ENCODE measurements around the gene HSD17B4. TPM values are rescaled to one million over a fixed set of nuclear protein-coding genes. Genes with fewer than 3 reads are reported as not detected.

HSD17B4 gene
- total RNA-seq, 1 experiment from 2014 or later: 142 TPM

DNA sequence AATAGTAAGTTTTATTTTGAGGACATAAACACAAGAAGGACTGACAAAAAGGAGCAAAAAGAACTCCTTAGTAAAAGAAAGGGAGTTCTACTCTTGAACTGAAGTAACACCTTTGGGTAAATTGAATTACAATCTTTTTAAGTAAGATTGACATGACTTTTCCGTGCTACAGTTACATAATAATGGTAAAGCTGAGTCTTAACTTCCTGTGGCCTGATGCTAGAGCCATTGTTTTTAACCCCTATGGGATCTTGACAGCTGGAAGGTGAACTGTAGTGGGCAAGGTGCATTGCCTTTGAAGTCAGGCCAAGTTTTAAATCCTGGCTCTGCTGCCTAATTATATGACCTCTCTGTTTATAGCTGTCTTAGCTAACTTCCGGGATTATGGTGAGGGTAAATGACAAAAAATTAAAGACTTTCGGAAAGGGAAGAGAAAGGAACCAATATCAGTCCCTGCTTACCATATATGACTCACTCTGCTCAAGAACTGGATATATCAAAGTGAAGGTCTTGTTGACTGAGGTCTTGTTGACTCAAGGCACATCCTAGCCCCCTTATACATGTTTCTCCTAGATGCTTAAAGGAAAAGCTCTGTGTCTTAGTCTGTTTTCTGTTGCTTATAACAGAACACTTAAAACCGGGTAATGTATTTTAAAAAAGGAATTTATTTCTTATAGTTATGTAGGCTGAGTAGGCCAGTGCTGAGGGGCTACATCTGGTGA is 6.8 kb downstream of the HSD17B4 start:
- no TSS peak for BruUV-seq (replicated peaks)
- Histone ChIP-seq H3K4me2 (ENCODE audit: low read length) (no peak overlapping the region), H3K4me3 (replicated peaks in 1 of 2; ENCODE audit: low read depth in 1 of 2, low read length in 2 of 2) (no peak overlapping the region), H3K36me3 (ENCODE audit: control insufficient read depth in 1 of 2, insufficient read depth in 2 of 2, low read length in 2 of 2) (no peaks in the 10 kb centered on the region), H3K27ac (ENCODE audit: low read depth, low read length) (no peak overlapping the region), H2AFZ (ENCODE audit: low read depth, low read length, poor library complexity, severe bottlenecking) (no peak overlapping the region), H4K20me1 (ENCODE audit: insufficient read depth) (no peaks in the 10 kb centered on the region), H3K27me3 (ENCODE audit: insufficient read depth, low read length) (no peaks in the 10 kb centered on the region), H3K9ac (ENCODE audit: low read length) (no peak overlapping the region), H3K4me1 (ENCODE audit: control insufficient read depth in 1 of 2, insufficient read depth in 2 of 2, low read length in 2 of 2) (no peaks in the 10 kb centered on the region), H3K9me2 (ENCODE audit: insufficient read depth) (no peaks in the 10 kb centered on the region), H3K9me3 (ENCODE audit: control insufficient read depth in 1 of 2, insufficient read depth in 1 of 2, low read depth in 1 of 2, low read length in 2 of 2) (no peaks in the 10 kb centered on the region), H3K79me2 (ENCODE audit: insufficient read depth, low read length) (peaks cover 3% of the 10 kb centered on the region; the same call in 1 of the 2 replicates)
- DNase-seq (ENCODE audit: low read depth, low spot score) (no peak), ATAC-seq (no peak)
- ChIA-PET RAD21 (ENCODE audit: low non-redundant PET in 1 of 2, low total read pairs in 2 of 2, uncharacterized antibody in 2 of 2, unreplicated experiment in 2 of 2) (no interaction called here), POLR2A (no interaction called here), CTCF (no interaction called here)
- intact Hi-C loops (cut with micrococcal nuclease): no loop called here
- no peak for TF ChIP-seq POLR2A (IDR thresholded peaks at IDR 0.05; ENCODE audit: borderline replicate concordance, extremely low read depth, insufficient read depth, insufficient read length)

DNA sequence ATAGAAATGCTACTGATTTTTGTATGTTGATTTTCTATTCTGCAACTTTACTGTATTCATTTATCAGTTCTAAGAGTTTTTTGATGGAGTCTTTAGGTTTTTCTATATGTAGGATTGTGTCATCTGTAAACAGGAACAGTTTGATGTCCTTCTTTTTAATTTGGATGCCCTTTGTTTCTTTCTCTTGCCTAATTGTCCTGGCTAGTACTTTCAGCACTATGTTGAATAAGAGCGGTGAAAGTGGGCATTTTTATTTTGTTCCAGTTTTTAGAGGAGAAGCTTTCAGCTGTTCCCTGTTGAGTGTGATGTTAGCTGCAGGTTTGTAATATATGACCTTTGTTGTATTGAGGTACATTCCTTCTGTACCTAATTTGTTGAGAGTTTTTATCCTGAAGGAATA is 13.3 kb downstream of the HSD17B4 start:
- intact Hi-C loops (cut with micrococcal nuclease): no loop called here
- Histone ChIP-seq H3K4me1 (ENCODE audit: control insufficient read depth in 1 of 2, insufficient read depth in 2 of 2, low read length in 2 of 2) (no peaks in the 10 kb centered on the region), H3K27me3 (ENCODE audit: insufficient read depth, low read length) (no peaks in the 10 kb centered on the region), H3K4me2 (ENCODE audit: low read length) (no peak overlapping the region), H3K9me3 (ENCODE audit: control insufficient read depth in 1 of 2, insufficient read depth in 1 of 2, low read depth in 1 of 2, low read length in 2 of 2) (0 out of 4 replicates have a peak, but pooled peaks cover 4 to 6% of the 10 kb centered on the region in 2 experiments), H3K27ac (ENCODE audit: low read depth, low read length) (no peak overlapping the region), H3K36me3 (ENCODE audit: control insufficient read depth in 1 of 2, insufficient read depth in 2 of 2, low read length in 2 of 2) (no peaks in the 10 kb centered on the region), H3K4me3 (replicated peaks in 1 of 2; ENCODE audit: low read depth in 1 of 2, low read length in 2 of 2) (no peak overlapping the region), H3K9me2 (ENCODE audit: insufficient read depth) (no peaks in the 10 kb centered on the region), H3K79me2 (ENCODE audit: insufficient read depth, low read length) (peaks cover 31% of the 10 kb centered on the region), H4K20me1 (ENCODE audit: insufficient read depth) (no peaks in the 10 kb centered on the region), H3K9ac (ENCODE audit: low read length) (no peak overlapping the region), H2AFZ (ENCODE audit: low read depth, low read length, poor library complexity, severe bottlenecking) (no peak overlapping the region)
- ChIA-PET POLR2A (no interaction called here), RAD21 (ENCODE audit: low non-redundant PET in 1 of 2, low total read pairs in 2 of 2, uncharacterized antibody in 2 of 2, unreplicated experiment in 2 of 2) (no interaction called here), CTCF (no interaction called here)
- TF ChIP-seq ZNF274 (IDR thresholded peaks at IDR 0.05; ENCODE audit: low read depth, low read length) (no peak), SP1 (IDR thresholded peaks at IDR 0.05; ENCODE audit: low read depth) (no peak), CEBPB (IDR thresholded peaks at IDR 0.05; ENCODE audit: low read depth) (no peak), ELF1 (IDR thresholded peaks at IDR 0.05; ENCODE audit: borderline replicate concordance, low read depth) (no peak), POLR2A (IDR thresholded peaks at IDR 0.05; ENCODE audit: borderline replicate concordance, extremely low read depth, insufficient read depth, insufficient read length) (no peak), ZFX (IDR thresholded peaks at IDR 0.05) (no peak), CBX3 (IDR thresholded peaks at IDR 0.05; ENCODE audit: low read depth) (no peak), EZH2phosphoT487 (IDR thresholded peaks at IDR 0.05; ENCODE audit: borderline replicate concordance) (no peak), SRF (IDR thresholded peaks at IDR 0.05; ENCODE audit: low read depth) (no peak), EGR1 (IDR thresholded peaks at IDR 0.05; ENCODE audit: low read depth) (no peak)
- TF ChIP-seq, protein P1, sequence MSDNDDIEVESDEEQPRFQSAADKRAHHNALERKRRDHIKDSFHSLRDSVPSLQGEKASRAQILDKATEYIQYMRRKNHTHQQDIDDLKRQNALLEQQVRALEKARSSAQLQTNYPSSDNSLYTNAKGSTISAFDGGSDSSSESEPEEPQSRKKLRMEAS (IDR thresholded peaks at IDR 0.05): no peak
- TF ChIP-seq, protein P2, sequence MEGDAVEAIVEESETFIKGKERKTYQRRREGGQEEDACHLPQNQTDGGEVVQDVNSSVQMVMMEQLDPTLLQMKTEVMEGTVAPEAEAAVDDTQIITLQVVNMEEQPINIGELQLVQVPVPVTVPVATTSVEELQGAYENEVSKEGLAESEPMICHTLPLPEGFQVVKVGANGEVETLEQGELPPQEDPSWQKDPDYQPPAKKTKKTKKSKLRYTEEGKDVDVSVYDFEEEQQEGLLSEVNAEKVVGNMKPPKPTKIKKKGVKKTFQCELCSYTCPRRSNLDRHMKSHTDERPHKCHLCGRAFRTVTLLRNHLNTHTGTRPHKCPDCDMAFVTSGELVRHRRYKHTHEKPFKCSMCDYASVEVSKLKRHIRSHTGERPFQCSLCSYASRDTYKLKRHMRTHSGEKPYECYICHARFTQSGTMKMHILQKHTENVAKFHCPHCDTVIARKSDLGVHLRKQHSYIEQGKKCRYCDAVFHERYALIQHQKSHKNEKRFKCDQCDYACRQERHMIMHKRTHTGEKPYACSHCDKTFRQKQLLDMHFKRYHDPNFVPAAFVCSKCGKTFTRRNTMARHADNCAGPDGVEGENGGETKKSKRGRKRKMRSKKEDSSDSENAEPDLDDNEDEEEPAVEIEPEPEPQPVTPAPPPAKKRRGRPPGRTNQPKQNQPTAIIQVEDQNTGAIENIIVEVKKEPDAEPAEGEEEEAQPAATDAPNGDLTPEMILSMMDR (IDR thresholded peaks at IDR 0.05 in 2 of 3, conservative IDR thresholded peaks at IDR 0.05 in 1 of 3; ENCODE audit: borderline replicate concordance in 1 of 3, insufficient read depth in 1 of 3, low read depth in 2 of 3, low read length in 2 of 3): no peak
- no peak for DNase-seq (ENCODE audit: low read depth, low spot score)
- no TSS peak for BruUV-seq (replicated peaks)
- ATAC-seq: no peak

Data from HCT116 (cell line).